Stomach (tissue), 9 donors: ENCODE results near the gene SPINK5. TPM values are rescaled to one million over a fixed set of nuclear protein-coding genes. Genes with fewer than 3 reads are reported as not detected.
A peak's percentile ranks its signal among the peaks of the same experiment; 100 is the strongest.

Source experiments
- DNase-seq, 2 donors: peaks; one replicate each; pipeline versions ENCODE4 v3.0.0 to v3.0.0-alpha.2; 2013 to 2019
- H3K27ac ChIP-seq, 5 donors: fragments of 200-600 bp in 4 of 5; sonication (generic) in 4 of 5; one replicate each; pipeline ENCODE4 v1.5.1; 2013 to 2019; ENCODE audit warnings: mild to moderate bottlenecking in 1 of 5, moderate library complexity in 1 of 5
- H3K27me3 ChIP-seq, 3 donors: fragments of 200-600 bp; sonication (generic); one replicate each; pipeline ENCODE4 v1.5.1; 2017 to 2019; ENCODE audit warnings: mixed run types in 1 of 3
- H3K36me3 ChIP-seq, 4 donors: fragments of 200-600 bp; sonication (generic); 1 replicate in 3 of 4; 2 replicates in 1 of 4; pipeline ENCODE4 v1.5.1; 2016 to 2019
- H3K4me1 ChIP-seq, 4 donors: fragments of 200-600 bp; sonication (generic); one replicate each; pipeline ENCODE4 v1.5.1; 2016 to 2019
- H3K4me3 ChIP-seq, 4 donors: fragments of 200-600 bp; sonication (generic) in 3 of 4; one replicate each; pipeline ENCODE4 v1.5.1; 2016 to 2019; ENCODE audit warnings: mild to moderate bottlenecking in 1 of 4
- H3K9me3 ChIP-seq, 4 donors: fragments of 200-600 bp; sonication (generic); one replicate each; pipeline ENCODE4 v1.5.1; 2016 to 2019
- CTCF ChIP-seq, 7 experiments: fragments of 450-650 bp in 4 of 7; fragments of 200-600 bp in 3 of 7; sonication (generic) in 3 of 7; IDR thresholded peaks; one replicate each; pipeline ENCODE4 v1.5.1; 2016 to 2019; ENCODE audit warnings: antibody characterized with exemption in 7 of 7, control low read depth in 2 of 7, mild to moderate bottlenecking in 1 of 7
- EP300 ChIP-seq: sonication (generic); formaldehyde crosslinking; IDR thresholded peaks from one replicate; pipeline ENCODE4 v1.6.1; 2017; ENCODE audit warnings: antibody characterized with exemption
- POLR2A ChIP-seq, 4 donors: fragments of 450-650 bp; IDR thresholded peaks; one replicate each; pipeline ENCODE4 v1.6.1; 2016; ENCODE audit warnings: antibody characterized with exemption in 4 of 4, control low read depth in 2 of 4, mild to moderate bottlenecking in 1 of 4, moderate library complexity in 1 of 4
- POLR2AphosphoS5 ChIP-seq, 3 donors: sonication (generic); formaldehyde crosslinking; IDR thresholded peaks; one replicate each; pipeline ENCODE4 v1.6.1; 2016; ENCODE audit warnings: antibody characterized with exemption in 3 of 3
- WGBS, 5 donors: extraction: QIAGEN DNeasy Blood & Tissue Kit in 3 of 5; methylation state at CpG; one replicate each; pipeline versions ENCODE4 v1.1.5 to v1.1.7; 2013 to 2018; 5-methylcytosine and 5-hydroxymethylcytosine counted together
- intact Hi-C: fragments of 100-400 bp; cut with DNase I; formaldehyde crosslinking; loops from one replicate; pipeline ENCODE4 v1.15.1; 2023; ENCODE audit warnings: low total_unique reads
- polyA plus RNA-seq, 3 donors: library from polyadenylated mRNA; stranded (reverse); fragments of 200-250 nt; gene quantifications; one replicate each; pipeline ENCODE4 v1.2.3, GENCODE V29; 2013
- total RNA-seq, 5 donors: library from RNA; depleted of rRNA; stranded (reverse); fragments of >200 nt; gene quantifications; one replicate each; pipeline versions ENCODE4 v1.1.0 to v1.2.3, GENCODE V29; 2014 to 2016
- donor health status: healthy with polysubstance abuse.
- donor health status: Bipolar disorder and iron deficiency.
- donor health status: healthy.

SPINK5 gene
- total and polyA plus RNA-seq, 8 donors, result 0.45 to 117 (median 2.3) TPM; not detected in 1

GRCh38 chr5:148146487-148146886 lies 82.7 kb downstream of the SPINK5 start:
- TF ChIP-seq EP300 (no peak), POLR2A (IDR thresholded peaks at IDR 0.05) (no peak), POLR2AphosphoS5 (IDR thresholded peaks at IDR 0.05) (no peak)
- no peaks in the 10 kb centered on the region for H3K9me3 ChIP-seq
- peaks cover 12 to 21% (median 13%) of the 10 kb centered on the region in 4 donors for H3K4me1 ChIP-seq
- intact Hi-C loops, result no loop called here
- no peaks in the 10 kb centered on the region for H3K27me3 ChIP-seq
- WGBS, 5 donors, result 30 to 64% (median 45%) methylated on average over 1 of the region's 1 CpG
- no peaks in the 10 kb centered on the region for H3K36me3 ChIP-seq
- no peak overlapping the region for H3K4me3 ChIP-seq
- H3K27ac ChIP-seq, result peak overlapping the region; percentile 36 to 84 (median 65)
- DNase-seq, result peak in 1 of 2 donors; percentile 36

- WGBS, 5 donors, result 29 to 55% (median 45%) methylated on average over 4 of the region's 4 CpGs
- TF ChIP-seq EP300 (no peak), POLR2AphosphoS5 (IDR thresholded peaks at IDR 0.05) (peak in 2 of 3 donors; percentile 34 to 71)
- Histone ChIP-seq H3K4me3 (no peak overlapping the region), H3K27me3 (no peaks in the 10 kb centered on the region), H3K9me3 (no peaks in the 10 kb centered on the region), H3K27ac (peak overlapping the region; percentile 36 to 84 (median 65)), H3K4me1 (peaks cover 12 to 21% (median 13%) of the 10 kb centered on the region in 4 donors), H3K36me3 (no peaks in the 10 kb centered on the region)
- intact Hi-C loops, result no loop called here
- peak in 1 of 2 donors; percentile 85 for DNase-seq
Observed at GRCh38 chr5:148147415-148147814, 83.6 kb downstream of the SPINK5 start.

GRCh38 chr5:148151872-148152271 lies 88.1 kb downstream of the SPINK5 start:
- Histone ChIP-seq H3K36me3 (no peaks in the 10 kb centered on the region), H3K4me1 (peaks cover 0 to 5% (median 5%) of the 10 kb centered on the region in 4 donors), H3K9me3 (no peaks in the 10 kb centered on the region), H3K4me3 (no peak overlapping the region), H3K27me3 (no peaks in the 10 kb centered on the region), H3K27ac (no peak overlapping the region)
- intact Hi-C loops, result no loop called here
- DNase-seq, result no peak
- TF ChIP-seq POLR2AphosphoS5 (IDR thresholded peaks at IDR 0.05), result no peak
- 58 to 90% (median 88%) methylated on average over 2 of the region's 2 CpGs for WGBS, 5 donors

- Histone ChIP-seq H3K9me3 (no peaks in the 10 kb centered on the region), H3K27me3 (no peaks in the 10 kb centered on the region), H3K36me3 (no peaks in the 10 kb centered on the region), H3K4me3 (no peak overlapping the region), H3K4me1 (no peaks in the 10 kb centered on the region), H3K27ac (no peak overlapping the region)
- TF ChIP-seq POLR2A (IDR thresholded peaks at IDR 0.05) (no peak), EP300 (no peak), CTCF (IDR thresholded peaks at IDR 0.05) (no peak), POLR2AphosphoS5 (IDR thresholded peaks at IDR 0.05) (no peak)
- peak in 1 of 2 donors; percentile 51 for DNase-seq
- intact Hi-C loops, result no loop called here
Observed at GRCh38 chr5:148152781-148153180, 89.0 kb downstream of the SPINK5 start.

GRCh38 chr5:148156609-148157008 lies 92.8 kb downstream of the SPINK5 start:
- no peak for TF ChIP-seq CTCF (IDR thresholded peaks at IDR 0.05)
- no peak for TF ChIP-seq POLR2AphosphoS5 (IDR thresholded peaks at IDR 0.05)
- TF ChIP-seq POLR2A (IDR thresholded peaks at IDR 0.05), result no peak
- no peak for TF ChIP-seq EP300
- Histone ChIP-seq H3K36me3 (no peaks in the 10 kb centered on the region), H3K27me3 (no peaks in the 10 kb centered on the region), H3K4me1 (no peaks in the 10 kb centered on the region), H3K4me3 (no peak overlapping the region), H3K9me3 (no peaks in the 10 kb centered on the region), H3K27ac (no peak overlapping the region)
- intact Hi-C loops, result no loop called here
- DNase-seq, result no peak
- WGBS, 5 donors, result 82 to 92% (median 88%) methylated on average over 1 of the region's 1 CpG

- 85 to 100% (median 98%) methylated on average over 1 of the region's 1 CpG for WGBS, 5 donors
Observed at GRCh38 chr5:148162038-148162437, 98.3 kb downstream of the SPINK5 start.

More at GRCh38 chr5:148162038-148162437, 98.3 kb downstream of the SPINK5 start:
- H3K27me3 ChIP-seq, result no peaks in the 10 kb centered on the region
- no peaks in the 10 kb centered on the region for H3K36me3 ChIP-seq
- no peak overlapping the region for H3K4me3 ChIP-seq
- TF ChIP-seq POLR2A (IDR thresholded peaks at IDR 0.05) (no peak), POLR2AphosphoS5 (IDR thresholded peaks at IDR 0.05) (no peak), EP300 (no peak), CTCF (IDR thresholded peaks at IDR 0.05) (no peak)
- intact Hi-C loops, result no loop called here
- DNase-seq, result no peak
- H3K27ac ChIP-seq, result no peak overlapping the region
- no peaks in the 10 kb centered on the region for H3K4me1 ChIP-seq
- no peaks in the 10 kb centered on the region for H3K9me3 ChIP-seq
